ENCODE measurements around the gene LOXL3.

LOXL3 gene

DNA sequence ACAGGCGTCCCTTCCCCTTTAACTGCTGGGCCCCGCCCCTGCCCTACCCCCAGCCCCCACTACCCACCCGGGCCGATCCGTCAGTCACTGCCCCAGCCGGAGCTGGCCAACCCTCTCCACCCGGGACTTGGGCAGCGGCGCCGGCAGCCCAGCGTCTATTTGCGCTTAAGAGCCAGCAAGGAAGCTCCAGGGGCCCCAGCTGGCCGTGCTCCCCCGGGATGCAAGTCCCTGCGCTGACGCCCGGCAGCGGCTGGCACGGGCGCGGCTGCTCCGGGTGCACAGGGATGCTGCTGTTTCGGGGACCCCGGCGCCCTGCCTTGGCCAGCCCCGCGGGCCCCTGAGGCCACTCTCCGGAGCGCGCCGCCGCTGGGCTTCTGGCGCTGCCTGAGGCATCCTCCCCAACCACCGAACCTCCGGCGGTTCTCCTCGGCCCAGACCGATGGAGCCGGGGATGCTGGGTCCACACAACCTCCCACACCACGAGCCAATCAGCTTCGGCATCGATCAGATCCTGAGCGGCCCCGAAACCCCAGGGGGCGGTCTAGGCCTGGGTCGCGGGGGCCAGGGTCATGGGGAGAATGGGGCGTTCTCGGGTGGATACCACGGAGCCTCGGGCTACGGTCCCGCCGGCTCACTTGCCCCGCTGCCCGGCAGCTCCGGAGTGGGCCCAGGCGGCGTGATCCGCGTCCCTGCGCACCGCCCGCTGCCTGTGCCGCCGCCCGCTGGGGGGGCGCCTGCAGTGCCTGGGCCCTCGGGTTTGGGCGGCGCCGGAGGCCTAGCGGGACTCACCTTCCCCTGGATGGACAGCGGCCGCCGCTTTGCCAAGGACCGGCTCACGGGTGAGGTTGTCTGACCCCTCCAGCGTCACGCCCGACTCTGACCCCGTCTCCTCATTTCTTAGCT is 39.1 kb downstream of the LOXL3 start, which contains the start of gene TLX2:
TLX2 (plus strand) TSS at position 83 of the 903 bp plus-strand sequence; CDS start at position 440, 357 bp downstream.
- intact Hi-C loops (cut with DNase I): no loop called here
- DNase-seq: no peak

DNA sequence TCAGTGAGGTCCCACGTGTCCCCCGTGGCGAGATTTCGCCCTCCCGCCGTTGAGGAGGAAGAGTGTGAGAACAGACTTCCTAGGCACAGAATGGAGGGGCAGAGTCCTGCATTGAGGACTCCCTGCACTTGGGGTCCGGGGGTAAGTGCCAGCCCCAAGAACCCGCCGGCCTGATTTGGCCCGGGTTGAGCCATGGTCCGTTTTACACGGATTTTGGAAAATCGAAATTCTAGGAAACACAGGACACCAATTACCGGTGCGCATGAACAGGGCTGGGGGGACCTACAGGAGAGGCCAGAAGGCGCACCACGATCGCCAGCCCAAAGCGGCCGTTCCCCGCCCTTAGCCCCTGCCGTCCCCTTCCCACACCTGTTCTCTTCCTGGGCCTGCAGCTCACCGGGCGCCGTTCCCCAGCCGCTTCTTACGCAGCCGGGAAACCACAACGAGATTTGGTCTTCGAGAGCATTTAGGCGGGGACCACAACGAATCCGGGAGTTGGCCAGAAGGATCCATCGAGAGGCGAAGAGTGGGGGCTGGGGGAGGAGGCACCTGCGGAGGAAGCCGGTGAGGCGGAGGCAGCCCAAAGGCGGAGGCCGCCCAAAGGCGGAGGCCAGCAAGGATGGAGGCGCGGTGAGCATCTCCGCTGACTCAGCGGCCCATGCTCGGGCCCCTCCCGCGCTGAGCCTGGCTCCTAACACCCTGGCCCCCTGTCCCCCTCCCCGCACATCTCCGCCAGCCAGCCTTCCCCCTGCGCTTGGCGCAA is 40.0 kb downstream of the LOXL3 start:
- intact Hi-C loops (cut with DNase I): no loop called here
- DNase-seq: no peak

DNA sequence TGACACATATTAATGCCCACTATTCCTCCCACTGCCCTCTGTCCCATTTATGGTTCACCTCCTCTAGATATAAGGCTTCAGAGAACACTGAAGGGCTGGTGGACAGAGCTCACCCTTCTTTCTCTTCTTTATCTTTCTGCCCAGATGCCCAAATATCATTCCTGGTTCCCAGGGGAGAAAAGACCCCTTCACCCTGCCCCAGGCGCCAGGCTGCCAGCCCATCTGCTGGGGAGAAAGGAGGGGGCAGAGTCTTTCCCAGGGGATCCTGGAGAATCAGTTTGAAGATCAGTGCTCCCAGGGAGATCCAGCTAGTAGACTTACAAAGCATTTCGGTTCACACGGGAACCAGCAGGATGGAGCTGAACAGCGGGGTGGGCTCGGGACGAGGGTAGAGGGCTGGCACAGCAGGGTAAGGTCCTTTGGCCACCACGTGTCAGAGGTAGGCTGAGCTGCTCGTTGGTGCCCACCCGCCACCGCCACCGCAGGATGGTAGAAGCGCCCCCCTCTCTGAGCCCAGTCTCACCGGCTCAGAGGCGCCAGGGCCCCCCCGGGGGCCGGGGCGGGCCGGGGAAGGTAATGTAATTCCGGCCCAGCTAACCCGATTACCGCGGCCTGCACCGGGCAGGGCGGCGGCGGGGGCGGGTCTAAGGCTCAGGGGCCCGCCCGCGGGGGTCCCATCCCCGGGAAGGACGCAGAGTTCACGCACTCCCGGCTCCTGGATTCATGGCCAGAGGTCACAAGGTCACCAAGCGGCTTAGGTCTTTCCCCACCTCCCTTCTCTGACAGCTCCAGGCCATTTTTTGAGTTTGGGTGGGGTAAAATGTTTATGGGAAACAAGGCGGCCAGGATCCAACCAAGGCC is 40.8 kb downstream of the LOXL3 start:
- DNase-seq: no peak

DNA sequence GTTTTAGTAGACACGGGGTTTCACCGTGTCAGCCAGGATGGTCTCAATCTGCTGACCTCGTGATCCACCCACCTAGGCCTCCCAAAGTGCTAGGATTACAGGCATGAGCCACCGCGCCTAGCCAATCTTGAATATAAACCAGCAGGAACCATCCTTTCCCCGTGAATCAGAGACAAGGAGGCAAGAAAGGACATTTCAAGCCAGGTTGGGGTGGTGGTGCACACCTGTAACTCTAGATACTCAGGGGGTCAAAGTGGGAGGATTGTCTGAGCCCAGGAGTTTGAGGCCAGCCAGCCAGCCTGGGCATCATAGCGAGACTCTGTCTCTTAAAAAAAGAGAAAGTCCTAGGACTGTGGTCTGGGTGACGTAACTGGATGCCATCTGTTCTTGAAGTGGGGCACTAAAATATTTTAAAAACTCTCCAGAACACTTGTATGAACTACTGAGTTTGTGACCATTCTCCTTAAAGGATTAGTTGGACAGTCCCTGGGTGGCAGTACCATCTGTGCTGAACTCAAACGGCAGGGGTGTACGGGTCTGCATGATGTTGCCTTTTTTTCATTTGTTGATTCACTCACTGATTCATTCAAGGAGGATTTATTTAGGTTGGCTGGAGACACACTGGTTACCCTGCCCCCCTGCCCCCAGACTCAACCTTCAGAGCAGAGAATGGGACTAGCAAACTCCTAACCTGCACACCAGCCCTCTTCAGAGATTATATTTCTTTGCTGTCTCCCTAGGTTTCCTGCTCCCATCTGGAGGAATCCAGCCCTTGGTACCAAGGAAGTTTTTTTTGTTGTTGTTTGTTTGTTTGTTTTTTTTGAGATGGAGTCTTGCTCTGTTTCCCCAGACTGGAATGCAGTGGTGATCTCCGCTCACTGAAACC is 42.4 kb downstream of the LOXL3 start:
- intact Hi-C loops (cut with DNase I): no loop called here
- DNase-seq: no peak

More for the DNA sequence above, 40.8 kb downstream of the LOXL3 start:
- intact Hi-C loops (cut with DNase I): no loop called here

DNA sequence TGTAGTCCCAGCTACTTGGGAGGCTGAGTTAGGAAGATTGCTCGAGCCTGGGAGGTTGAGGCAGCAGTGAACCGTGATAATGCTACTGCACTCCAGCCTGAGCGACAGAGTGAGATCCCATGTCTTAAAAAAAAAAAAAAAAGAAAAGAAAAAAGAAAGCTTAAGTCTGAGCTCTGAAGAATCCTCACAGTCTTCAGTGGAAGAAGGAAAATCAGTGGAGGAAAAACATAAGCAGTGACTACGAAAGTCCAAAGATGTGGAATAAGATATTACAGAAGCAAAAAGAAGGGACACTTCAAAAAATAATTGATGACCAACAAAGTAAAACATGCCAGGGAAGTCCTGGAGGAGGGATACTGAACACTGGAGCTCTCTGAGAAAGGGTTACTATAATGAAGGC is 43.5 kb downstream of the LOXL3 start:
- no peak for DNase-seq
- intact Hi-C loops (cut with DNase I): no loop called here

DNA sequence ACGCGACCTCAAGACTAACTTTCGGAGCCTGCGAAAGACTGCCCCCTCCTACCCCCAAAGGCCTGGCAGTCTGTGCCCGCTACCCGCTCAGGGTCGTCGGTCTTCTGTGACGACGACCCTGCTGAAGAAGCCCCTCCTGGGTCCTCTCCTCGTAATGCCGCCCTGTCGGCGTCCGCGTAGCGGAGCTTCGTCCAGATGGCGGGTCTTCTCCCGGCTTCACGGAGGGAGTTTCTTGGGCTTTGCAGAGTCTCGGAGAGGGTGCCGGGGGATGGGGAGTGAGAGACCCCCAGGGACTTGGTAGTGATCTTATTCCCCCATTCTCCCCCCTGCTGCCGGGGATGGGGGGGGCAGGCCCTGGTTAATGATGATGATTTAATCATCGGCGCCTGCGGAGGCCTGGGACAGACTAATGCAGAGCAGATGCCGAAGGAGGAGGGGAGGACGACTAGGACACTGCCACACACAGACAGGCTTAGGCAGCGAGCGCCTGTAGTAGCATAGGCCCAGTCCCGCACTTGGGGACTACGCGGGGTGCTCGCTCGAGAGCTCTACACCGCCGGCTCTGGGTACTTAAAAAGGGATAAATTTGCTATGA is 45.7 kb downstream of the LOXL3 start:
- intact Hi-C loops (cut with DNase I): loop anchor here (2.0 kb wide), 1 partner anchor 21 kb away; the partner anchor contains the start of genes AUP1 and HTRA2
- peak in 36 of 42 donors; percentile 15 to 76 (median 48) for DNase-seq

DNA sequence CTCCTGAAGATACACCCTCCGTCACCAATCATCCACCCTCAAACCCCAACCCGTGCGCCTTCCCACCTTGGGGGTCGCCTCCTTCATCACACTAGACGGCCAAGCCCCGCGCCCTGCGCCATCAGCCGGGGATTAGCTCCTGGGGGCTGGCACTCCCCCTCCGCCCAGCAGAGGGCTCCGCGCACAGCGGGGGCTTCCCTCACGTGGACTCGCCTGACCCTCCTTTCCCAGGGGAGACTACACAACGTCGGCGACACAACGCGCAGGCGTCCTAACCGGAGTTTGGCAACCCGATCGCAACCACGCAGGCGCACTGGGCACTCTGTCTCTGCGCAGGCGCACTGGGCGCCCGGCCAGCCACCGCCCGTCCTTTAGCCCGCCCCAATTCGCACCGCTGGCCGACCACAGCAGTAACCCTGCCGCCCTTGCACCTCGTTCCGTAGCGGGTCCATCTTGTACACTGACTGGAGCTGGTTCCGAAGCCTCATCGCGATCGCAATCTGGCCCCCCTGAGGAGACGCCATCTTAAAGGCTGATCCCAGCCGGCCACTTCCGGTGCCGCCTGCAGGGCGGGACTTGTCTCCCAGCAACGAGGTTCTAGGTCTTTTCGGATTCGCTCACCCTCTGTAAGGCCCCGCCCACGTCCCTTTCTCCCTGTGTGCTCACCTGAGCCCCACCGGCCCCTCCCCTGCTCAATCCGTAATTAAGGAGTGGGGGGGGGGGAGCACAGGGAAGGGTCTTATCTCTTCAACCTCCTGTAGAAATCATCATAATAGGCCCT is 46.4 kb downstream of the LOXL3 start, which contains the start of gene PCGF1:
PCGF1 (minus strand) TSS at position 551 of the 781 bp plus-strand sequence; CDS start at position 524, 27 bp downstream.
- intact Hi-C loops (cut with DNase I): loop anchor here (2.0 kb wide), 1 partner anchor 21 kb away; the partner anchor contains the start of genes AUP1 and HTRA2
- DNase-seq: peak; percentile 93 to 99 (median 98)

DNA sequence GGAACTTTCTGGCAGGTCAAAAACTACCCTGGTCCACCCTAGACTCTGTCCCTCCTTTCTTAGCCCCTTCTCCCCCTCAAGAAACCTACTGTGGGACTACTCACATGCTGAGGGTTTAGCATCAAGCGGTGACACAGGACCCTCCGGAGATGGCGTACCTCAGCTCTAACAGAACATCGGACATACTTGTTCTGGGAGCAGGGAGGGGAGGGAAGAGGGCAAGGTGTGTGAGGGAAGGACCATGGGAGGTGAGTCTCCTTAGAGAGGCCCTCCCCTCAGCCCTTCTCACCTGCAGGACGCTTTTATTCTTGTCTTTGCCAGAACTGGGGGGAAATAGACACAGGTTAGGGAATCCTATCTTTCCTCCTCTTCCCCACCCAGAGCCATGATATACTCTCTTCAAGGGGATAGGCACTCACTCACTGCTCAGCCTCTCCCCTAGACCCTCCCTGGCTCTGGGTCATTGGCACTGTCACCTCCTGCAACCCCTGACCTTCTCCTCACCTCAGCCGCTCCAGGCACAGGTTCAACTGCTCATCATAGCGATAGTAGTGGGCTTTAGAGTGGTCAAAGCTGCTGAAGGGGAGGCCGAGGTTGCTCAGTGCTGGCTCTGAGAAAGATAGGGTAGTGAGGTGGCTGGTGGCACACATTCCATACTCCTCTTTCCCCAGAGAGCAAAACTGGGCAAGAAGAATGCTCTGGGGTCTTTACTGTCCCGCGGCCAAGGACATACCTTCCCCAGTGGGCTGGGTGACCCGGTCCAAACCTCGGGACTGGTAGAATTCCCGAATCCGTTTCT is 48.1 kb downstream of the LOXL3 start:
- intact Hi-C loops (cut with DNase I): loop anchor here (2.0 kb wide), 1 partner anchor 23 kb away; the partner anchor contains the start of genes AUP1 and HTRA2
- DNase-seq: no peak

DNA sequence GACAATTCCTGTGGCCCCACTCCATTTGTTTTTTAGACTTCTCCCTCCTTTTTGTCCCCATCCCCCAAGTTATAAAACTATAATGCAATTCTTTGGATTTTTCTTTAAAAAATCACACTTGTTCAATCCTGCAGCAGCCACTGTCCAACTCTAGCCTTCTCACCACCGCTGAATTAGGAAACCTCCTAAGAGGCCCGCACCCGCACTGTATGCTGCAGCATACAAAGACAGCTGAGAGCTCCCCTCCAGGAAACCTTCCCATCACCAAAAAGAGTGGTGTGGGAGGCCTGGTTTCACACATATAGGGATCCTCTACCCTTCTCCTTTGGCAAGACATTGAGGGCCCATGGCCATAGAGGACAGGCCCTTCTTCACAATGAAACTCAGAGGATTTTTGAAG is 49.2 kb downstream of the LOXL3 start:
- intact Hi-C loops (cut with DNase I): no loop called here
- no peak for DNase-seq

DNA sequence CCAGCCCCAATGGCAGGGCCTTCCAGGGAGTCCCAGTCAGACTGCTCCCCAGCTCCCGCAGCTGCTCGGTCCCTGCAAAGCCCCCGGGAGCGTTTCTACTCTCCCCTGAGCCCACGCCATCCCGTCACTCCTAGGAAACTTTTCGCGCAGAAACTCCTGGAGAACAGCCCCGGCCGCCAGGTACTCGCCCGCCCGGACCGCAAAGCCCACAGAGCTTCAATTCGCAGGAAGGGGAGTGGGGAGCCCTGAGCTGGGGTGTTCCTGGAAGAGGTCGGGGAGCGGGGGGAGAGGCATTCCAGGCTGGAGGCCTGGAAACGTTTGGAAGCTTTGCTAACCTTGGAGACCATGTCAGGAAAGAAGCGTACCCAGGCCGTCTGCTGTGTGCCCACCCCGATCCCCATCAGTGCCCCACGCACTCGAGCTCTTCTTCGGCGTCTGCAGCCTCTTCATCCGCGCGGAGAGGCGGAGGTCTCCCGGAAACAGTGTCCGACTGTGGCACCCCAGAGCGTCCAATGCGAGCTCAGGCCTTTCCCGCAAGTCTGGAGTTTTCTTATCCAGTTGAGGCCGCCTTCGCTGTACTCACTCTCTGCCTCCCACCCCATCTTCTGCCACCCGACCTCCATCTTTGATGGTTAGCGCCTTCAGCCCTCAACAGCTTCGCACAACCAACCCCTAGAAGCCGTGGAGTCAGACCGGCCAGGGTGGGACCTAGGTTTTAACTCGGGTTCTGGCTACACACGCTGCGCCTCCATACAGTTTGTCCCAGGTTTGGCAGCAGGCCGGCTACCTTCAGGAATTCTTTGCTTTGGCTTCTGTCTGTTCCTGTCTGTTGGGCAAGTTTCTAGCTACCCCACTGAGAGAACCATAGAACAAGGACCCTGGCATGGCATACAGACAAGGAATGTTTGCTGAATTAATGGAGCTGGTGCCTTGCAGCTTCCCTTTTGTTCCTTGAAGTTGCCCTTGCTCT is 50.0 kb downstream of the LOXL3 start:
- no peak for DNase-seq
- intact Hi-C loops (cut with DNase I): no loop called here

DNA sequence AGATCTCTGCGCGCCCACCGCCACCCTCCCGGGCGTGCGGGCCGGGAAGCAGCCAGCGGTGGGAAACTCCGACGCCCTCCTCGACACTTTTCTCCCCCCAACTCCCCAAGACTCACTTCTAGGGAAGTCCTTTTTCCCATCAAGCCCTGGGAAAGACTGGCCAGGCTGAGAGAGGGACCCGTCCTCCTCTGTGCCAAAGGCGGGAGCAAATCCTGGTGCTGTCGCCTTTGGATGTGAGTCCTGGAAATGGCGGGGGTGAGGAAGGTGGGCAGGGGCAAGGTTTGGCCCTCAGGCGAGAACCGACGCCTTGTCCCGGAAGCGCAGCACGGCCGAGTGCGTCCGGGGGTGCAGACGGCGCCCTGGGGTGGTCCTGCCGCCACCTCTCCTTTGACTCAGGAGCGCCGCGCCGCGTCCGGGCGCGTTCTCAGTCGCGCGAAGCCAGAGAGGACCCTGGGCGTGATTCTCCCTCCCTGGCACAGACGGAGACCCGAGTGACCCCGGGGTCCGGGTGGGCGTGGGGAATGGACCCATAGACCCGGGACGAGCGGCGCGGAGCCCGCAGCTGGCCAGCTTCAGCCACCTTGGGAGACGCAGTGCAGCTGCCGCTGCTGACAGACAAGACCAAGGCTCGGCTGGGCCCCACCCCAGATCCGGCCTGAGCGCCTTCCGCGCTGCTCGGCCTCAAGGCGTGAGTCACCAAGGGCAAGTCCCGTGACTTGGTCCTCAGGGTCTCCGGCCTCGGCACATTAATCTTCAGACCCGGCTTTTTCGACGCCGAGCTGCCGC is 50.8 kb downstream of the LOXL3 start:
- intact Hi-C loops (cut with DNase I): no loop called here
- DNase-seq: peak in 4 of 42 donors; percentile 14 to 53 (median 36)

DNA sequence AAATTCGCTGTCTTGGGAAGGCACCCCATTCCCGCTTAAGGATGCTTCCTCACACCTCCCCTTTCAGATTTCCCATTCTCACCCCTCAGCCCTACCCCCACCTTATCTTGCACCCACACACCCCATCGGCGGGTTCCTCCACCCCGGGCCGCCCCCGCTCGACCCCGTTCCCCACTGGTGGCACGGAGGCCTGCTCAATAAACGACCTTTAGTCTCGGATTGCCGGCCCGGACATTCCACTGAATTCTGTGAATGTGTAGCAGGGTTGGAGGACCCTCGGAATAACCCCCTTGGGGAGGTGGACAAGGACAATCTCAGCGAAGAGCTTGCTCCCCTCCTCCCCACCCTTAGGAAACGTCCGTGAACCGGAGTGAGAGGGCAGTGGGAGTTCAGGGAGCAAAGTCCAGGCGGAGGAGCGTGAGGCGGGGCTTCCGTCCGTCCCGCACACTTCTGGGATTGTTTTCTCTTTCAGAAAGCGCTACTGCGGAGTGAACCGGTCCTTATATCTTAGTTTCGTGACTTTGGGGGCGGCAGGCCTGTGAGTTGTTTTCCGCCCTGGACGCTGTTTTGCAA is 51.5 kb downstream of the LOXL3 start:
- DNase-seq: no peak
- intact Hi-C loops (cut with DNase I): no loop called here

DNA sequence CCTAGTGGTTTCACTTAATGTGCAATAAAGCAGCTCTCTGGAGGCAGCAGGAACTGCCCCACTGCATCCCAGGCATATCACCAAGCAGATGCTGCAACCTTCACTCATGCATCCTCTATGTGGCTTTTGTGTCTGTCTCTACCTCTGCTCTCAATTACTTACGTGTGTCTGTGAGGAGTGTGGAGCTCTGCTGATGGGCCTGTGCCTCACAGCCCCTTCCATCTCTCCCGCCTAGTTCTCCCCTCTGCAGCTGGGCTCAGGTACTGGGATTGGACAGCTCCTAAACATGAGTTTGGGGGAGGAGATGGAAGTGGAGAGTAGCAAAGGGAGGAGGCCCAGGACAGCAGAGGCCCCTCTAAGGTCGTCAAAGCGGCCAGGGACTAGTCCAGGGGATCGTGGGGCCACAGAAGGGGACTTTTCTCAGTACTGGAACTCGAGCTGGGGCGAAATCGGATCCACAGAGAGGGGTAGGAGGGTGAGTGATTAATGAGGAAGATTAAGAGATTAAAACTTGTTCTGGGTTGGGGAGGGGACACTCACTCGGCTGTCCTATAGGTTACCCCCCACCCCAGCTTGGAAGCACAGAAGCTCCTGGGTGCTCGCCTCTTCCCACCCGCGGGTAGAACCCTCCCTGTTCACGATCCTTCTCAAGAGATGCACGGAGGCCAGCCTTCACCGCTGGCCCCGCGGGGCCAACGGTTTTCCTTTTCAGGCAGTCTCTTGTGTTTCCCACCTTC is 52.2 kb downstream of the LOXL3 start:
- no peak for DNase-seq
- intact Hi-C loops (cut with DNase I): no loop called here

Data from head of caudate nucleus (tissue), 42 donors.